Fibroblast of the conjunctiva (primary cell): Measurements from ENCODE around the gene DPH5.
"Not testable (repeated sequence)": the region's sequence is repeated elsewhere in the genome, so short reads cannot be mapped to it uniquely, and the experiment has no call there.

Experiments
- DNase-seq: peaks from one replicate; pipeline ENCODE4 v3.0.0-alpha.2; 2010; ENCODE audit warnings: low read depth

Gene DPH5

DNA sequence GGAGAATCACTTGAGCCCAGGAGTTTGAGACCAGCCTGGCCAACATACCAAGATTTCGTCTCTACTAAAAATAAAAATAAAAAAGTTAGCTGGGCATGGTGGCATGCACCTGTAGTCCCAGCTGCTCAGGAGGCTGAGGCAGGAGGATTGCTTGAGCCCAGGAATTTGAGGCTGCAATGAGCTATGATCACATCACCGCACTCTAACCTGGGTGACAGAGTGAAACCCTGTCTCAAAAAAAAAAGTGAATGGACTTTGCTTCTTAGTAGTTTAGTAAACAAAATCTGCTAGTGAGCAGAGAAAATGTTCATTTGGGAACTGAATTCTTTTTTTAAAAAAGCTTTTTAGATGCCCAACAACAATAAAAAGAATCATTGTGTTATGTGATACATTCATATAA lies 6.5 kb upstream of the DPH5 start:
- not testable (repeated sequence) for DNase-seq

DNA sequence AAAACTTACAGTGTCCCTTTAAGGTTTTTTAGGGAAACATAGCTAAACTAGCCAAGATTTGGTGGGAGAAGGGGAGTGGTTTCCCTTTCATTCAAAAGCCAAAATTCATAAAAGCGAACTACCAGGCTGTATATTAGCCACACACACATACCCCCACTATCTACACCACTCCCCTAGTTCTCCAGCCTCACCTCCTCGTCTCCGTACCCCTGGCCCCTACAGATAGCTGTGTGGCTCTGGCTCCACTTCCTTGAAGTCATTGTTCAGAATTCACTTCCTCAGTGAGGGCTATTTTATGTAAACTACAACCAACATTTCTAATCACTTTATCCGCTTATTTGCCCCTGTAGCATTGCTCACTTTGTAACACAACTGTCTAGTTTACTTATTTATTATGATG lies 5.3 kb upstream of the DPH5 start:
- no peak for DNase-seq

DNA sequence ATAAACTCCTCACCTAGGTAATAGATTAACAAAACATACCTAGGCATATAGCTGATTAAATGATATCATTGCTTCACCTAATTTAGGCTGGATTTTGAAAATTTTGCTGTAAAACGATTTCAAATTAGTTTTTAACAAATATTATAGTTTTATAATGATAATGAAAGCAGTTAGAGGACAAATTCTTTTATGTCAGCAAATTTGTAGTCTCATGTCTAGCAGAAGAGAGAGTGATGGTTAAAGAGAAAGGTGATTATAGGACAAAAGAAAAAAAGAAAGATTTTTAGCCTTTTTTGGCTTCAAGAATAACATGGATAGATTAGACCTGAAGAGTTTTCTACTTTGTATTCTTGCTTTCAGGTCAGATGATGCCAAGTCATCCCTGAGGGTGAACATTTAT lies 3.6 kb upstream of the DPH5 start:
- DNase-seq = no peak

- DNase-seq = no peak
Observed at GRCh38 chr1:101028466-101028865, 2.9 kb upstream of the DPH5 start.

DNA sequence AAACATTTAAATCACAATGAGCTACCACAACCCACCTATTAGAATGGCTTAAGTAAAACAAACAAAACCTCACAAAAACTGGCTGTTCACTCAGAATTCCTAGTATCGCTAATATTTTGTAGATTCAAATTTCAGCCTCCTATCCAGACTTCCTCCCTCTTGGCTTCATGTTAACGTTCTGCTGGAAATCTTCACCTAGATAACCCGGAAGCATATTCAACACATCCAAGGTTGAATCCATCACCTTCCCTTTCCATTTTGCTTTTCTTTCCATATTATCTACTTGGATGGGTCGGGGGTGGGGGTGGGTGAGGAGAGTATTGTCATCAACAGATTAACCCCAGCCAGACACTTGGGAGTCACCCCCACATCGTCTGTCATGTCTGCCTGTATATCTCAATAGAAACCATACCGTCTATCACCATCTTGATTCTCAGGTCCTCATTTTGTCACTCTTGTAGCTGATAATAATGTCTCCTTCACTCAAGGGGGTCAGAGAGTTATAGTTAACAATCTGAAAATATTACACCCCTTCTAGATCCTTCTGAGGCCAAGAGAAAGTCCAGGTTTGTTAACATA lies 1.7 kb upstream of the DPH5 start:
- DNase-seq = no peak

DNA sequence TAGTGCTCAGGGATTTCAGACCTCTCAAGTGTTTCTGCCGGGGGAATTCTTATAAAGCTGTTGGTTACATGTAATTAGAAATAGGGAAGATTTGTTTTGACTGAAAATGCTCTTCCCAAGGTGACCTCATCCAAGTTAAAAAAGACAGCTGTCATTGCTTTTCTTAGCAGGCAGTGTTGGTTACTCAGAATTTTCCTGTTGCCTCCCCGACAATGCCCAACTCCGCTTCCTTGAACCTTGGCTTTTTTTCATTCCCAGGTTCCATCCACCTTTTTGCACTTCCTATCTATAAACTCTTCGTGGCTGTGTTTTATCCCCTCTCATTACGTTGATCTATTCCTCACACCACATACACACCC lies 825 bp upstream of the DPH5 start:
- DNase-seq = no peak

- DNase-seq = no peak
Observed at GRCh38 chr1:101025283-101025656, 314 bp downstream of the DPH5 start.

GRCh38 chr1:101022294-101022693 lies 3.3 kb downstream of the DPH5 start:
- peak; percentile 44 for DNase-seq

DNA sequence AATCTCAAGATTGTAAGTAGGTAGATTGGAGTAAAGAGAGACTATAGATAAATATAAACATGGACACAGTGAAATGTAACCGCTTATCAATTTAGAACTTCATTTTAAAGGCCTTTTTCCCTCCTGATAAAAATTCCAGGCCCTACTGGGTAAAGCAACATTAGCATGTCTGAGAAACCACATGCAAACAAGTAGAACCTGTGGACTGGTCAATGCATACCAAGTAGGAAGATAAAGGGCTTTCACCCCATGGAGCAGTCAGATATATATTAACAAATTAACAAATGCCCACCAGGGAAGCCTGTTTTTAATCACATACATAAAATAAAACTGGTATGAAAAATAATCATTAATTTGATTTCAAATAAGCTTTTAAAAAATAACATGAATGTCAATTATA lies 8.1 kb downstream of the DPH5 start:
- no peak for DNase-seq

DNA sequence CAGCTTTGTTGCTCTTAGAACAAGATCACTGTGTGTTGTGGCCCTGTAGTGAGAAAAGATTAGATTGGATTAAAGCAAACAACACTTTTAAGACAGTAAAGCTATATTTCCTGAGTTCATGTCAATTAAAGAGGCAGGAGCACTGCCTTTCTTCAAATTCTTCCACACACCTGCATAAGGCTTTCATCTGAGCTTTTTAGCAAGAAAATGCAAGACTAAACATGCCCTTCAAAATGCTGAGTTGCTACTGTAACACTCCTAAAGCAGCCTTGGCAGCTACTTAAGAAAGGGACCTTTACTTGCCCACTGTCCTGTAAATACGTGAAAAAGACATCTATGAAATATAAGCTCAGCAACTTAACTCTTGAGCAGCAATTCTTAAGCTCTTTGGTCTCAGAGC lies 11.8 kb downstream of the DPH5 start:
- no peak for DNase-seq

GRCh38 chr1:101008229-101008834 lies 17.3 kb downstream of the DPH5 start:
- no peak for DNase-seq

DNA sequence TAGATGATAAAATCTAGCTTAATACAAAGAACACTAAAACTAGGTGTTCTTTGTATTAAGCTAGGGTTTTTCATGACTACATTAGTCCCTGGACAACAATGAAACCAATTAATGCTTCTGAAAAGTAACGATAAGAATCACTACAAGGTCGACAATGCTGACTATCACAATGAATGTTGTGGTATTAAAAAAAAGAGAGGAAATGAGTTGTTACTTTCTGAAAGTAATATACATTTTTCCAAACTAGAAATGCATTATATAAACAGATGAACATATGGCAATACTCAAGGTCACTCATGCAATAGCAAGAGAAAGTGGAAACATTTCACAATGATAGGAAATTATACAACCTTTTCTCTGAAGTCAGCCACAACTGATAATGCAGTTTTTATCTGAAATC lies 19.0 kb downstream of the DPH5 start:
- no peak for DNase-seq

- DNase-seq = no peak
Observed at GRCh38 chr1:101005871-101006270, 19.7 kb downstream of the DPH5 start.

- no peak for DNase-seq
Observed at GRCh38 chr1:101005183-101005582, 20.4 kb downstream of the DPH5 start.

DNA sequence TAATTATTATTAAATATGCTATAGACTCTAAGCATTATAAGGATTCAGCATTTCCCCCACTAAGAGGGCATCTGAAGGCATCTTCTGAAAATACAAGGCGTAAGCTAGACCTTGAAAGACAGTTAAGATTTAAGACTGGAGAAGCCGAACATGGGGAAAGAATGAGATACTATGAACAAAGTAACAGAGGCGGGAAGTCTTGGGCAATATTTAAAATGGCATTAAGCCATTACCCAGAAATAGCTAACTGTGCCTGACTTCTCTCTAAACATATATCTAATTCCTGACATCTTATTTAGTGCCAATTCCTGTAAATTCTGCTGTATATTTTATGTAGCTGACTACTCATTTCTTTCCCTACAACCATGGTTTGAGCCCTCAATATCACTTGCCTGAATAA lies 20.9 kb downstream of the DPH5 start:
- DNase-seq = peak; percentile 49

- peak; percentile 64 for DNase-seq
Observed at GRCh38 chr1:101004061-101004460, 21.5 kb downstream of the DPH5 start.

DNA sequence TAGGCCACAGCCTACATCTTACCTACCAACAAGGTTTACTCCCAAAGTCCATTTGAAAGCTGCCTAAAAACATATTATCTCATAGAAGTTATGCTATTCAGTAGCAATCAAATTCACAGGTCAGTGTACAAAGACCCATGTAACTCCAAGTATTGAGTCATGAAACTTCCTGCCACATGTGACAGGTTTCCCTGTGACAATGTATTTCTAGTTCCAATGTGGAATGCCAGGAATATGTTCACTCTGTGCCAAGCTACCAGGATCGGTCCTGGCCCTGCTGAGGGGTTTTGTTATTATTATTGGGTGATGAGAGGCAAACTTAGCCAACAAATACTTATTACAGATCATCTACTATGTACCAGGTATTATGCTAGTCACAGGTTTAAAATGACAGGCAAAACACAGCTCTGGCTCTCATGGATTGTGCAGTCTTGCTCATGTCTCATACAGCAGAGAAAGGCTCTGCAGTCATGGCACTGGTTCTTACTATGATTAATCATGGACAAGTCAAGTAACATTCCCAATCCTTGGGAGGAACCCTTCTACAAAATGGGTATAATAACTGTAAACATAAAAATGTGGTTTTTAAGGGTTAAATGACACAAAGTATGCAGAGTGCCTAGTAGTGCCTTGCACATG lies 22.5 kb downstream of the DPH5 start:
- no peak for DNase-seq

GRCh38 chr1:101002551-101002950 lies 23.0 kb downstream of the DPH5 start:
- no peak for DNase-seq

DNA sequence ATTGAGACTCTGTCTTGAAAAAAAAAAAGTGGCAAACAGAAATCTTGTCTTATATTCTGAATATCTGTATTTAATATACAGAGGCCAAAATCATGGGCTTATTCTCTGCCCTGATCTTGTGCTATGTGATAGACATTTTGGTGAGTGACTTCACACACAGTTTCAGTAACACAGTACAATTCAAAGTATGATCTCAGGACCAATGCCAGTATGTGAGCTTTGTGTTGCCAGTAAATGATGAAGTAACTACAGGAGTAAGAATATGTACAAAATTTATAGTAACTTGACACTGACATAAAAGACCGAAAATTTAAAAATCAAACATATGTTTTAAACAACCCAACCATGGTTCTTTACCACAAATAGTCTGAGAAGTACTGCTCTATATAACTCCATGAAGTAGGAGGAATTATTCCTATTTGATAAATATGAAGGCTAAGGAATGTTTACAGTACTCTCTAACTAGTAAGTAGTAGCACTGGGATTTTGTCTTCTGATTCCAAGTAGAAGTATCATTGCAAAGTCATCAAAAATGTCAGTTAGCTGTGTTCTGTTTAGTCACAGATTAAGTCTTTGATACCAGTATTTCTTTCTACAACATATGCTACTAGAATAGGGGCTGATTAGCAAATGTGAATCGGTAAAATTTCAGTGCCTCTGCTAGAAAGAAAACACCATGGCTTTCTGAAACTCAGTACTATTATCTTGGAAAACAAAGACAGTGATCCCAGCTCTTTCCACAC lies 25.3 kb downstream of the DPH5 start:
- peak; percentile 36 for DNase-seq

DNA sequence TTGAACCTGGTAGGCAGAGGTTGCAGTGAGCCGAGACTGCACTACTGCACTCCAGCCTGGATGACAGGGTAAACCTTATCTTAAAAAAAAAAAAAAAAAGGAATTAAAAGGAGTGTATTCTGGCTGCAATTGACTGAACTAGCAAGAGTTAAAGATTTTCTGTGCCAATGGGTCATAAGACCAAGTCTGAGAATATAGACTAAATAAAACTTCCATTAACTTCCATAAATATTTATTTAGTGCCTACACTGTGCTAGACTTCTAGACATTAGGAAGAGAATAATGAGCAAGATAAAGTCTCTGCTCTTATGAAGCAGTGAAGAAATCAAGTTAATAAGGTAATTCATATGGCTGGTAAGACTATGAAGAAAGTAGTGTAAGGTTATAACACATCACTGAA lies 27.2 kb downstream of the DPH5 start:
- DNase-seq = no peak

DNA sequence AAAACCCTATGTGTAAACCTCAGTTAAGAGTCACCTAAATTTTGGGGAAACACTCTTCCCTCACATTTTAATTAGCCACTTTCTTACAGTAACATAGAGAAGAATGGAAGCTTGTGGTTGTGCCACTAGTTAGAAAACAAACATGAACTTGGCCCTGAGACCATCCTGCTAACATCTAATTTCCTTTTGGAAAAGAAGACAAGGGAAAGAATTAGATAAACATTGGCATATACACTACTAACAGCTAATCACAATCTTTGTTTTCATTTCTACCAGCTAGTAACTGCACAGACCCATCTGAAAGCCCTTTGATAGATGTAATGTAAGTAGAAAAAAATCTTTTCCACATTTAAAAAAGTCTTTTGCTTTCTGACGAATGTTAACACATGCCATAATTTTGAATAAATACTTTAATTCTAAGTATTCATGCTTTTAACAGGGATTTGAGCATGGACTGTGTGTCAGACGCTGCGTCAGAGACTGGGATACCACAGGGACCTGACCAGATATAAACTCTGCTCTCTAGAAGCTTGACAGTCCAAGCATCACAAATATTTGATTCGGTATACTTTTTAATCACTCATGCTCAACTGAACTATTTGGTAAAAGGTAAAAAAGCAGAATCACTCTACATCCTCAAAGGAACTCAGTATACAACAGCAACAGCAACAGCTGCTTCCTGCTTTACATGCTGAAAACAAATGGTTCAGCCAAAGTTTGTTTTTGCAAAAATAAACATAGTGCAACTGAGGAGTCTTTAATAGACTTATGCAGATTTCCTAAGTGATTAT lies 30.2 kb downstream of the DPH5 start:
- DNase-seq = no peak

GRCh38 chr1:100989306-100990077 lies 36.1 kb downstream of the DPH5 start:
- peak; percentile 78 for DNase-seq
